C4-2B (cell line): ENCODE measurements around the gene PLXDC2.

Experiments
- ZFX ChIP-seq: fragments of 450-650 bp; IDR thresholded peaks from 2 replicates; pipeline ENCODE4 v1.6.1; 2017
- TF ChIP-seq, protein P1 (sequence below): fragments of 450-650 bp; conservative IDR thresholded peaks from 2 replicates; pipeline ENCODE4 v1.5.1; 2017; ENCODE audit warnings: mild to moderate bottlenecking

DNA sequence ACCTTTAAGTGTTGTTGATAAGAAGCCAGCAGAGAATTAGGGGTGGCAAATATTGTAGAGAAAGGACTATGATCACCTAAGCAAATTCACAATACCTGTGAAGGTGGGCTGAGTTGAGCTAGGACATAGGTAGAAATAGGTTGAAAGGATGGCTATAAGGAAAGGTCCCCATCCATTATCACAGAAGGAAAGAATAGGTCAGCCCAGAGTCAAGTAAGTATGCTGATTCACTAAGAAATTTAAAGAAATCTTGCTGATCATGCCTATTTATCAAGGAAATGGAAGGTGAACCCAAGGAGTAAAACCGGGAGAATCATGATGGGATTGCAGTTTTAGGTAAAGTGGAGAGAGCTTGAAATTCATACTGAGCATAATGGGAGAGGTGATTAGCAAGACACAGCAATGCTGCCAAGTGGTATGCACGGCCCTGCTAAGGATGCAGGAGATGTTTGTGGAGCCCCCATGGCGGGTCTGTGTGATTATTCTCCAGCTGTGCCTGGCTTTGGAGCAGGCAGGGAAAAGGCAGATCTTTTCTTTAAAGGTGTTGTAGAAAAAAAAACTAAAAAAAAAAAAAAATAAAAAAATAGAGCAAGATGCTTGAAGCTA is 399.4 kb downstream of the PLXDC2 start:
- TF ChIP-seq, protein P1, sequence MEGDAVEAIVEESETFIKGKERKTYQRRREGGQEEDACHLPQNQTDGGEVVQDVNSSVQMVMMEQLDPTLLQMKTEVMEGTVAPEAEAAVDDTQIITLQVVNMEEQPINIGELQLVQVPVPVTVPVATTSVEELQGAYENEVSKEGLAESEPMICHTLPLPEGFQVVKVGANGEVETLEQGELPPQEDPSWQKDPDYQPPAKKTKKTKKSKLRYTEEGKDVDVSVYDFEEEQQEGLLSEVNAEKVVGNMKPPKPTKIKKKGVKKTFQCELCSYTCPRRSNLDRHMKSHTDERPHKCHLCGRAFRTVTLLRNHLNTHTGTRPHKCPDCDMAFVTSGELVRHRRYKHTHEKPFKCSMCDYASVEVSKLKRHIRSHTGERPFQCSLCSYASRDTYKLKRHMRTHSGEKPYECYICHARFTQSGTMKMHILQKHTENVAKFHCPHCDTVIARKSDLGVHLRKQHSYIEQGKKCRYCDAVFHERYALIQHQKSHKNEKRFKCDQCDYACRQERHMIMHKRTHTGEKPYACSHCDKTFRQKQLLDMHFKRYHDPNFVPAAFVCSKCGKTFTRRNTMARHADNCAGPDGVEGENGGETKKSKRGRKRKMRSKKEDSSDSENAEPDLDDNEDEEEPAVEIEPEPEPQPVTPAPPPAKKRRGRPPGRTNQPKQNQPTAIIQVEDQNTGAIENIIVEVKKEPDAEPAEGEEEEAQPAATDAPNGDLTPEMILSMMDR = no peak
- TF ChIP-seq ZFX = no peak
